ENCODE measurements around the gene BDKRB2. TPM values are rescaled to one million over a fixed set of nuclear protein-coding genes. Genes with fewer than 3 reads are reported as not detected.

BDKRB2 gene
- total RNA-seq, 1 experiment from 2014 or later, result 0.49 TPM

- no peak overlapping the region for H3K27ac ChIP-seq (ENCODE audit: low read depth, low read length)
- ATAC-seq, result no peak
- RAD21 ChIA-PET (ENCODE audit: low non-redundant PET in 1 of 2, low total read pairs in 2 of 2, uncharacterized antibody in 2 of 2, unreplicated experiment in 2 of 2), result no interaction called here
- CTCF ChIA-PET, result no interaction called here
- no peaks in the 10 kb centered on the region for H3K79me2 ChIP-seq (ENCODE audit: insufficient read depth, low read length)
- no peak overlapping the region for H3K4me3 ChIP-seq (replicated peaks in 1 of 2; ENCODE audit: low read depth in 1 of 2, low read length in 2 of 2)
- H3K9me3 ChIP-seq (ENCODE audit: control insufficient read depth in 1 of 2, insufficient read depth in 1 of 2, low read depth in 1 of 2, low read length in 2 of 2), result no peaks in the 10 kb centered on the region
- no peaks in the 10 kb centered on the region for H3K27me3 ChIP-seq (ENCODE audit: insufficient read depth, low read length)
- no peaks in the 10 kb centered on the region for H3K9me2 ChIP-seq (ENCODE audit: insufficient read depth)
- intact Hi-C loops (cut with micrococcal nuclease), result no loop called here
- no peaks in the 10 kb centered on the region for H4K20me1 ChIP-seq (ENCODE audit: insufficient read depth)
- no peak overlapping the region for H3K4me2 ChIP-seq (ENCODE audit: low read length)
- no peaks in the 10 kb centered on the region for H3K36me3 ChIP-seq (ENCODE audit: control insufficient read depth in 1 of 2, insufficient read depth in 2 of 2, low read length in 2 of 2)
- no peak overlapping the region for H3K9ac ChIP-seq (ENCODE audit: low read length)
- BruUV-seq (replicated peaks), result no TSS peak
- H3K4me1 ChIP-seq (ENCODE audit: control insufficient read depth in 1 of 2, insufficient read depth in 2 of 2, low read length in 2 of 2), result no peaks in the 10 kb centered on the region
- POLR2A ChIA-PET, result no interaction called here
- TF ChIP-seq SP1 (IDR thresholded peaks at IDR 0.05; ENCODE audit: low read depth) (no peak), SRF (IDR thresholded peaks at IDR 0.05; ENCODE audit: low read depth) (no peak), YY1 (IDR thresholded peaks at IDR 0.05; ENCODE audit: extremely low read depth, insufficient replicate concordance, low read depth, low read length) (no peak), CEBPB (IDR thresholded peaks at IDR 0.05; ENCODE audit: low read depth) (no peak), EGR1 (IDR thresholded peaks at IDR 0.05; ENCODE audit: low read depth) (no peak), TCF7L2 (IDR thresholded peaks at IDR 0.05; ENCODE audit: borderline replicate concordance, extremely low read depth, insufficient read depth, insufficient read length) (no peak), RAD21 (IDR thresholded peaks at IDR 0.05; ENCODE audit: low read depth) (no peak), ZBTB33 (IDR thresholded peaks at IDR 0.05; ENCODE audit: extremely low read depth, insufficient replicate concordance, low read length) (no peak), MAX (IDR thresholded peaks at IDR 0.05) (no peak)
- TF ChIP-seq, protein P1, sequence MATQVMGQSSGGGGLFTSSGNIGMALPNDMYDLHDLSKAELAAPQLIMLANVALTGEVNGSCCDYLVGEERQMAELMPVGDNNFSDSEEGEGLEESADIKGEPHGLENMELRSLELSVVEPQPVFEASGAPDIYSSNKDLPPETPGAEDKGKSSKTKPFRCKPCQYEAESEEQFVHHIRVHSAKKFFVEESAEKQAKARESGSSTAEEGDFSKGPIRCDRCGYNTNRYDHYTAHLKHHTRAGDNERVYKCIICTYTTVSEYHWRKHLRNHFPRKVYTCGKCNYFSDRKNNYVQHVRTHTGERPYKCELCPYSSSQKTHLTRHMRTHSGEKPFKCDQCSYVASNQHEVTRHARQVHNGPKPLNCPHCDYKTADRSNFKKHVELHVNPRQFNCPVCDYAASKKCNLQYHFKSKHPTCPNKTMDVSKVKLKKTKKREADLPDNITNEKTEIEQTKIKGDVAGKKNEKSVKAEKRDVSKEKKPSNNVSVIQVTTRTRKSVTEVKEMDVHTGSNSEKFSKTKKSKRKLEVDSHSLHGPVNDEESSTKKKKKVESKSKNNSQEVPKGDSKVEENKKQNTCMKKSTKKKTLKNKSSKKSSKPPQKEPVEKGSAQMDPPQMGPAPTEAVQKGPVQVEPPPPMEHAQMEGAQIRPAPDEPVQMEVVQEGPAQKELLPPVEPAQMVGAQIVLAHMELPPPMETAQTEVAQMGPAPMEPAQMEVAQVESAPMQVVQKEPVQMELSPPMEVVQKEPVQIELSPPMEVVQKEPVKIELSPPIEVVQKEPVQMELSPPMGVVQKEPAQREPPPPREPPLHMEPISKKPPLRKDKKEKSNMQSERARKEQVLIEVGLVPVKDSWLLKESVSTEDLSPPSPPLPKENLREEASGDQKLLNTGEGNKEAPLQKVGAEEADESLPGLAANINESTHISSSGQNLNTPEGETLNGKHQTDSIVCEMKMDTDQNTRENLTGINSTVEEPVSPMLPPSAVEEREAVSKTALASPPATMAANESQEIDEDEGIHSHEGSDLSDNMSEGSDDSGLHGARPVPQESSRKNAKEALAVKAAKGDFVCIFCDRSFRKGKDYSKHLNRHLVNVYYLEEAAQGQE (IDR thresholded peaks at IDR 0.05; ENCODE audit: low read depth), result no peak
- TF ChIP-seq, protein P2, sequence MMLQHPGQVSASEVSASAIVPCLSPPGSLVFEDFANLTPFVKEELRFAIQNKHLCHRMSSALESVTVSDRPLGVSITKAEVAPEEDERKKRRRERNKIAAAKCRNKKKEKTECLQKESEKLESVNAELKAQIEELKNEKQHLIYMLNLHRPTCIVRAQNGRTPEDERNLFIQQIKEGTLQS (IDR thresholded peaks at IDR 0.05), result no peak
- no peak overlapping the region for H2AFZ ChIP-seq (ENCODE audit: low read depth, low read length, poor library complexity, severe bottlenecking)
- no peak for DNase-seq (ENCODE audit: low read depth, low spot score)
These were observed 27.0 kb downstream of the BDKRB2 start for GRCh38 chr14:96231526-96232130.

Measured in HCT116 (cell line).